ENCODE results near the gene INMT.

- TF ChIP-seq, protein P1, sequence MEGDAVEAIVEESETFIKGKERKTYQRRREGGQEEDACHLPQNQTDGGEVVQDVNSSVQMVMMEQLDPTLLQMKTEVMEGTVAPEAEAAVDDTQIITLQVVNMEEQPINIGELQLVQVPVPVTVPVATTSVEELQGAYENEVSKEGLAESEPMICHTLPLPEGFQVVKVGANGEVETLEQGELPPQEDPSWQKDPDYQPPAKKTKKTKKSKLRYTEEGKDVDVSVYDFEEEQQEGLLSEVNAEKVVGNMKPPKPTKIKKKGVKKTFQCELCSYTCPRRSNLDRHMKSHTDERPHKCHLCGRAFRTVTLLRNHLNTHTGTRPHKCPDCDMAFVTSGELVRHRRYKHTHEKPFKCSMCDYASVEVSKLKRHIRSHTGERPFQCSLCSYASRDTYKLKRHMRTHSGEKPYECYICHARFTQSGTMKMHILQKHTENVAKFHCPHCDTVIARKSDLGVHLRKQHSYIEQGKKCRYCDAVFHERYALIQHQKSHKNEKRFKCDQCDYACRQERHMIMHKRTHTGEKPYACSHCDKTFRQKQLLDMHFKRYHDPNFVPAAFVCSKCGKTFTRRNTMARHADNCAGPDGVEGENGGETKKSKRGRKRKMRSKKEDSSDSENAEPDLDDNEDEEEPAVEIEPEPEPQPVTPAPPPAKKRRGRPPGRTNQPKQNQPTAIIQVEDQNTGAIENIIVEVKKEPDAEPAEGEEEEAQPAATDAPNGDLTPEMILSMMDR (IDR thresholded peaks at IDR 0.05; ENCODE audit: low read depth, low read length): no peak
- TF ChIP-seq EZH2phosphoT487 (IDR thresholded peaks at IDR 0.05; ENCODE audit: low read depth): no peak
Observed at GRCh38 chr7:30776971-30777370, 25.0 kb downstream of the INMT start.

All from OCI-LY3 (cell line).